Astrocyte (in vitro differentiated cells and primary cell): ENCODE results near the gene KIRREL3.

Experiments
- EZH2 ChIP-seq: IDR thresholded peaks from 2 replicates; pipeline ENCODE4 v1.6.1; 2012; ENCODE audit warnings: mild to moderate bottlenecking, low read length, inconsistent platforms; ENCODE audit not compliant: insufficient read depth
- TF ChIP-seq, protein P1 (sequence below): IDR thresholded peaks from 2 replicates; pipeline ENCODE4 v1.5.1; 2011; ENCODE audit warnings: low read depth, mild to moderate bottlenecking, inconsistent platforms, low read length, moderate library complexity; ENCODE audit not compliant: insufficient read depth

DNA sequence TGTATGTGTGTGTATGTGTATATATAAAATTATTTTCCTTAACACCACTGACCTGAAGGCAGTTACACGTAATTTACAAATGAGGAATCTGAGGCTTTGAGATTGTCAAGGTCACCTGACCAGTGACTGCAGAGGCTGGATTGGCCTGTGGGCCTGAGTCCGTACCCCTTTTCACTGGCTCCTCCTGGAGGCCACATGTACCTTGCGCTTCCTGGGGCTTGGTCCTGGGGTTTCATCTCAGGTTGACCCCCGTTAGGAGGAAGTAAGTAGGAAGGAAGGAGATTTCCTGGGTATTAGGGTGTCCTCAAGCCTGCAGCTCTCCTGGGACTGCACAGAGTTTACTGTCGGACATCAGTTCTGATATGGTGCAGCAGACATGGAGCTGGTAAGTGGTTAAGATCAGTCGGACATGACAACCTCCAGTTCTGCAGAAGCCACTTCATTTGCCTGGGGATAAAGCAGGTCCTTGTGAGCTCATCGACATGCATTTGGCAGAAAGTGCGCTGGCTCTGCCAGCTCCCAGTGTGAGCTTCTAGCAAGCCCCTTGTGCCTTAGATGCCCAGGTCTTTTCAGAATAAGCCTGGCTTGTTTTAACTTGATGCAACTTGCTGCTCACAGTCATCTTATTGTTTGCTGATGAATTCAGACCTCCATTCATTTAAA lies 608.5 kb downstream of the KIRREL3 start:
- TF ChIP-seq, protein P1, sequence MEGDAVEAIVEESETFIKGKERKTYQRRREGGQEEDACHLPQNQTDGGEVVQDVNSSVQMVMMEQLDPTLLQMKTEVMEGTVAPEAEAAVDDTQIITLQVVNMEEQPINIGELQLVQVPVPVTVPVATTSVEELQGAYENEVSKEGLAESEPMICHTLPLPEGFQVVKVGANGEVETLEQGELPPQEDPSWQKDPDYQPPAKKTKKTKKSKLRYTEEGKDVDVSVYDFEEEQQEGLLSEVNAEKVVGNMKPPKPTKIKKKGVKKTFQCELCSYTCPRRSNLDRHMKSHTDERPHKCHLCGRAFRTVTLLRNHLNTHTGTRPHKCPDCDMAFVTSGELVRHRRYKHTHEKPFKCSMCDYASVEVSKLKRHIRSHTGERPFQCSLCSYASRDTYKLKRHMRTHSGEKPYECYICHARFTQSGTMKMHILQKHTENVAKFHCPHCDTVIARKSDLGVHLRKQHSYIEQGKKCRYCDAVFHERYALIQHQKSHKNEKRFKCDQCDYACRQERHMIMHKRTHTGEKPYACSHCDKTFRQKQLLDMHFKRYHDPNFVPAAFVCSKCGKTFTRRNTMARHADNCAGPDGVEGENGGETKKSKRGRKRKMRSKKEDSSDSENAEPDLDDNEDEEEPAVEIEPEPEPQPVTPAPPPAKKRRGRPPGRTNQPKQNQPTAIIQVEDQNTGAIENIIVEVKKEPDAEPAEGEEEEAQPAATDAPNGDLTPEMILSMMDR = no peak
- TF ChIP-seq EZH2 = no peak
